GM21528 (cell line): ENCODE data around the gene NXT1.
"Not testable (repeated sequence)": the region's sequence is repeated elsewhere in the genome, so short reads cannot be mapped to it uniquely, and the experiment has no call there.

Source experiments
- ATAC-seq: cut with Tn5 transposase; IDR thresholded peaks from one replicate; pipeline ENCODE4 v1.9.1; 2021; ENCODE audit warnings: mild to moderate bottlenecking, moderate library complexity; ENCODE audit not compliant: unreplicated experiment, low FRiP score

NXT1 gene

DNA sequence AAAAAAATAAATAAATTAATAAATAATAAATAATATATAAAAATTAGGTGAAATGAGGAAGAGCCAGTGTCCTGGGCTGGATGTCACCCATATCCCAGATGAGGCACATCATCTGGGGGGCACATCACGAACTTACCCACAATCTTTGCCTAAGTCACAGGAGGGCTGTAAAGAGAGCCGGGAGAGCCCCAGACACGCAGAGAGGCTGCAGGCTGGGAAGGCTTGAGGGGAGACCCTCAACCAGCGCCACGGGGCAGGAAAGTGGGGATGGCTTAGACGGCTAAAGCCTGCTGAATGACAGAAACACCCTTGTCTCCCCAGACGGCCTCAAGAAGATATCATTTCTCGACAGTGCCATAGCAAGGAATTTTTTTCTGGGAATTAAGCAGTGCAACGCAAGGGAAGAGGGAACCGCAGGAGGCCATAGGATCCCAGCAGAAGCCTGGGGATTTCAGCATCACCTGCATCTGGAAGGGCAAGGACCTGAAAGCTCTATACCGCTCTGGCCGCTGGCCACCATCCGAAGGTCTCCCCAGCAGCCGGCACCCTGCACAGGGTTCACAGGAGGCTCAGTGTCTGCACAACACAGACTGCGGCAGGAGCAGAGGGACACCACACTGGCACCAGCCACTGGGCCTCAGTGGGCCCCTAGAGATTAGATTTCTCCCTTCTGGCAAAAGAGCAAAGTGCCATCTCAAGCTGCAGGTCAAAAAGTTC lies 22.8 kb upstream of the NXT1 start:
- ATAC-seq, result no peak

DNA sequence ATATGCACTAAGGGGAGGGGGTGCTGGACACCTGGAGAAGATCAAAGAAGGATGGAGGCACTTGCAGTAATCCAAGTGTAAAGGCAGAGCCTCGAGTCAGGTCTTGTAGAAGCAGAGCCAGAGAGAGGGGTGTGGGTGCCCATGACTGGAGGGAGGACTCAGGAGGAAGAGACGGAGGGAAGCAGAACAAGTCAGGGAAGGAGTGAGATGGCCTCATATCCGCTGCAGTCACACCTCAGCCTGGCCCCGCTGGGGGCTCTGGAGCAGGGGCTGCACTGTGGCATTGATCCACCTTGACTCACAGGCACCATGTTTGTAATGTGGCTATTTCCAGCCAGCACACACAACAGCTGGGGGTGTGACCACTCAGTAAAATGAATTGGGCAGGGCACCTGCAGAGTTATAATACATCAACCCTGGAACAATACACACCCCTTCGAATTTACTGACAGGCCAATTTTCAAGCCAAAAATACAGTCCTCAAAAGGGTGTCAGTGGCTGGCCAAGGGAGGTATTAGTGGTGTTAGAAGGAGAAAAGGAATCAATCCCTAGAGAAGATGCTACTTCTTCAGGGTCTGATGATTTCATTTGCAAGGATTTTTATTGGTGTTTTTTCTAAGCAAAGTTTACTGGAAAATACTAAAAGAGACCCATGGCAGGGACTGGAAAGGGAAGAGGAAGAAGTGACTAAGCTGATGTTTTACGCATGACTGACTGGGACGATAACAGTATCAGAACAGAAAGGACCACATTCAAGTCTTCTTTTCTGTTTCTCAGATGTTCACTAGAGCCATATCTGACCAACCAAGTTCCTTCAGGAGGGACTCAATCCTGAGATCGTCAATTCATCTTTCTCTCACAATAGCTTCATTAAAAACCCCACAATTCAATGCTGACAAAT lies 18.9 kb upstream of the NXT1 start:
- no peak for ATAC-seq

- ATAC-seq, result no peak
Measured at GRCh38 chr20:23332467-23332866, 18.1 kb upstream of the NXT1 start.

GRCh38 chr20:23334111-23334510 lies 16.5 kb upstream of the NXT1 start:
- ATAC-seq, result no peak

GRCh38 chr20:23335521-23335920 lies 15.1 kb upstream of the NXT1 start:
- no peak for ATAC-seq

- ATAC-seq, result no peak
Measured at GRCh38 chr20:23336476-23336875, 14.1 kb upstream of the NXT1 start.

DNA sequence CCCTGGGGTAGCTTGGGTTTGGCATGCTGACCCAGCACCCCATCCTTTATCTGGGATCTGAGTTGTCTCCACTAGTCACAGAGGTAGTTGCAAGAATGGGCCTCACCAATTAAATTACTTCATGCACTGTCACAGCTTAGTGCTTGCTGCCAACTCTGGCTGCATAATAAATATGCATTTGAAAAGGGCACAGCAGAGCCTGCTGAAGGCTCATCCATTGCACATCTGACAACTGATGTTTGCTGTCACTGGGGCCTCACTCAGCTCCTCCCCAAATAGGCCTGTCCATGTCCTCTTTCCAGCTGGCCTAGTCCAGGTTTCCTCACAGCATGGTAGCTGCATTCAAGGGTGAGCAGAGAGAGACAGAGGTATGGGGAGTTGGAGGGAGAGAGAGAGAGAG lies 13.3 kb upstream of the NXT1 start:
- ATAC-seq, result no peak

GRCh38 chr20:23339986-23340385 lies 10.6 kb upstream of the NXT1 start:
- no peak for ATAC-seq

GRCh38 chr20:23340524-23340923 lies 10.1 kb upstream of the NXT1 start:
- ATAC-seq, result no peak

GRCh38 chr20:23341073-23341472 lies 9.5 kb upstream of the NXT1 start:
- no peak for ATAC-seq

GRCh38 chr20:23343590-23343989 lies 7.0 kb upstream of the NXT1 start:
- ATAC-seq, result no peak

DNA sequence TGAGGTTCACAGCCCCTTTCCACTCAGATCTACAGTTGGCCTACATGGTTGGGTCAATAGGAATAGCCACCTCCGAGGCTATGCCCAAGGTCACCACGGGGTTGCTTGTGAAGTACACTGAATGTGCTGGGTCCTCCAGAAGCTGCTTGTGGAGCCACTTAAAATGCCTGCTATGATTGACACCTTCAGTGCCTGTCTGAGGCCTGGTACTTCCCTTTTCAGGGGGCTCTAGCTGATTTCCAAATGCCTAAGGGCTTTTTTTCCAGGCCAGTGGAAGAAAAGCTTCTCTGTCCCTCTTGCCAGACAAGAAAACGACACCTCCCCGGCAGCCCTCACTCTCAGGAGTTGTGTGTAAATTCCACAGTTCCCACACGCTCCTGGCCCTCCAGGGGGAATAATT lies 6.3 kb upstream of the NXT1 start:
- ATAC-seq, result no peak

- ATAC-seq, result no peak
Measured at GRCh38 chr20:23346002-23346401, 4.6 kb upstream of the NXT1 start.

DNA sequence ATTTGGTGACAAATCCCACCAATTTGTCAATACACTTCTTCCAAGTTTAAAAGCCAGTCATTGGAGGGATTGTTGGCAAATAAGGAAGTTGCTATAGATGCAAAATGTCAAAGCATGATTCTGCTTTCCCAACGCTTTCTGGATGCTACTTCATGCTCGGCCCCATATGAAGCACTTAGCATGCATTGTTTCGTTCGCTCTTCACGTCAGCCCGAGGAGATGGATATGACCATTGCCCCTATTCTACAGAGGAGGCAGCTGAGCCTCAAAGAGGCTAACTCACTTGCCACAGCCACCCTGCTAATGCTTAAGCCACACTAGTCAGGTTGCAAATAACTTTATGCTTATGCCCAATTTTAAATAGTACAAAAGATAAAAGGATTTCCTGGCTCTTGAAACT lies 2.8 kb upstream of the NXT1 start:
- ATAC-seq, result no peak

DNA sequence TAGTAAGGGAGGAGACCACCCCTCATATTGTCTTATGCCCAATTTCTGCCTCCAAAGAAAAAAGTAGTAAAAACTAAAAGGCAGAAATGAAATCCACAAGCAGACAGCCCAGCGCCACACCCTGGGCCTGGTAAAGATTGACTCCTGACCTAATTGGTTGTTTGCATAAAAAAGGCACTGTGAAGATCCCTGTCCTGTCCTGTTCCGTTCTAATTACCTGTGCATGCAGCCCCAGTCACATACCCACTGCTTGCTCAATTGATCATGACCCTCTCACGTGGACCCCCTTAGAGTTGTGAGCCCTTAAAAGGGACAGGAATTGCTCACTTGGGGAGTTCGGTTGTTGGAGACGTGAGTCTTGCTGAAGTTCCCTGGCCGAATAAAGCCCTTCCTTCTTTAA lies 2.1 kb upstream of the NXT1 start:
- ATAC-seq, result not testable (repeated sequence)

GRCh38 chr20:23349338-23350195 lies 1.0 kb upstream of the NXT1 start:
- ATAC-seq, result peak; percentile 41

- peak; percentile 32 for ATAC-seq
Measured at GRCh38 chr20:23350904-23351838, 580 bp downstream of the NXT1 start.

DNA sequence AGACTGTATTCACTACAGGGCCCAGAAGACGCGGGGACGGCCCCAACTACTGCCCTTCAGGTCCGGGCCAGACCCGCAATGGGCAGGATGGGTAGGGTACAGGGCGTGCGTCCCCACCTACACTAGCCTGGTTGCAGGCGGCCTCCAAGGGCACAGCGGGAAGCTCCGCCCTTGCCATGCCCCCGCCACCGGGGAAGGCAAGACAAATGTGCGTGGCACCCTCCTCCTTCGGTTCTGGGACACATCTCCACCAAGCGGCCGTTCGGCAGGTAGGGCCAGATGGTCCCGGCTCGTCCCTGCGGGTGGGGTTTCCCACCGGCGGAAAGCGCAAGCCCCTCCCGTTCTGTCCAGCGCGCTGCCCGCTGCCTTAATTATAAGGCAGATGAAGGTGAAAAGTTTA lies 5.6 kb downstream of the NXT1 start:
- no peak for ATAC-seq

DNA sequence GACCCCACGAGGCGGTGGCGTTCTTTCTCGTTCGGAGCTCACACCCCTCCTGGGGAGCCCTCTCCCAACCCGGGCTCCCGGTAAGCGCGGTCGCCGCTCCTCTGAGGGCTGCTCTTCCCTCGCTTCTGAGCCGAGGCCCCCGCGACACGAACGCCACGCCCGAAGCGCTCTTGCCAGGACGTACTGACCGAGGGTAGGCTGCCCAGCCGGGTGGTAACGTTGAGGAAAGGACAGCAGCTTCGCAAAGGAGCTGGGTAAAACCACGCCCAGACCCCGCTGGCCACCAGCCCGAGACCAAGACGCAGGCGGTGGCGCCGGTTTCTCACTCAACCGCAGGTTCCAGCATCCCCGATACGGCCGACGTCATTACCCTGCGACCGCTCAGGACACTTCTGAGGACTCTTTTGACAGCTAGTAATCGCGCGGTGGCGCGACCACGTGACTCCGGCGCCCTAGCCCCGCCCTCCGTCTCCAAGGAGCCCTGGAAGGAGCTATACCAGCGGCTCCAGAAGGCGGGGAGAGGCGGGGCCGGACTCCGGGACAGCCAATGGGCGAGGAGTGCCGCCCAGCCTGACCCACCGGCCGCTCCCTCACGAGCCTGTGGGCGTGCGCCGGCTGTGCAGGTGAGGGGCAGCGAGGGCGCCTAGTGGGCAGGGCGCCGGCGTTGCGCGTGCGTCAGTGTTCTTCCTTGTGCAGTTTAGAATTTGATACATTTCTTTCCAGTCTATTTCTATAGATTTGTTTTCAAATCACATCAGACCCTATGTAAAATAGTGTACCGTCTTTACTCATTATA lies 7.4 kb downstream of the NXT1 start:
- ATAC-seq, result peak; percentile 68
